ENCODE measurements around the gene TIMP3.
"Not testable (repeated sequence)": the region's sequence is repeated elsewhere in the genome, so short reads cannot be mapped to it uniquely, and the experiment has no call there.

The TIMP3 gene

GRCh38 chr22:32801537-32802236, at the start of gene TIMP3:
Gene TIMP3, plus strand, starts transcription at chr22:32801705. Its CDS starts 297 bp downstream, at chr22:32802002.
- DNase-seq: peak; percentile 88

GRCh38 chr22:32752326-32752725, 49.2 kb upstream of the TIMP3 start:
- DNase-seq: peak; percentile 59

GRCh38 chr22:32752816-32753520, 48.5 kb upstream of the TIMP3 start:
- DNase-seq: peak; percentile 78

- no peak for DNase-seq
These were observed 47.9 kb upstream of the TIMP3 start for GRCh38 chr22:32753591-32753990.

- DNase-seq: peak; percentile 59
These were observed 47.0 kb upstream of the TIMP3 start for GRCh38 chr22:32754413-32755041.

GRCh38 chr22:32757086-32757762, 44.3 kb upstream of the TIMP3 start:
- DNase-seq: not testable (repeated sequence)

GRCh38 chr22:32758866-32759385, 42.6 kb upstream of the TIMP3 start:
- DNase-seq: peak; percentile 21

GRCh38 chr22:32760396-32760795, 41.1 kb upstream of the TIMP3 start:
- no peak for DNase-seq

GRCh38 chr22:32760815-32761214, 40.7 kb upstream of the TIMP3 start:
- DNase-seq: no peak

GRCh38 chr22:32761251-32761903, 40.1 kb upstream of the TIMP3 start:
- peak; percentile 45 for DNase-seq

GRCh38 chr22:32764330-32765131, 37.0 kb upstream of the TIMP3 start:
- peak; percentile 78 for DNase-seq

- no peak for DNase-seq
These were observed 36.3 kb upstream of the TIMP3 start for GRCh38 chr22:32765132-32765618.

- no peak for DNase-seq
These were observed 29.7 kb upstream of the TIMP3 start for GRCh38 chr22:32771756-32772155.

- no peak for DNase-seq
These were observed 25.5 kb upstream of the TIMP3 start for GRCh38 chr22:32775957-32776356.

GRCh38 chr22:32776397-32776796, 25.1 kb upstream of the TIMP3 start:
- DNase-seq: no peak

- DNase-seq: no peak
These were observed 24.7 kb upstream of the TIMP3 start for GRCh38 chr22:32776802-32777201.

- DNase-seq: no peak
These were observed 23.5 kb upstream of the TIMP3 start for GRCh38 chr22:32777987-32778386.

GRCh38 chr22:32780726-32781310, 20.7 kb upstream of the TIMP3 start:
- DNase-seq: no peak

GRCh38 chr22:32781695-32782094, 19.8 kb upstream of the TIMP3 start:
- no peak for DNase-seq

GRCh38 chr22:32785321-32786026, 16.0 kb upstream of the TIMP3 start:
- no peak for DNase-seq

Measured in fibroblast of skin of right biceps (primary cell).